Measurements from ENCODE around the gene PHF2. TPM values are rescaled to one million over a fixed set of nuclear protein-coding genes. Genes with fewer than 3 reads are reported as not detected.

The PHF2 gene
- total RNA-seq, 1 experiment from 2014 or later: 17.4 TPM

DNA sequence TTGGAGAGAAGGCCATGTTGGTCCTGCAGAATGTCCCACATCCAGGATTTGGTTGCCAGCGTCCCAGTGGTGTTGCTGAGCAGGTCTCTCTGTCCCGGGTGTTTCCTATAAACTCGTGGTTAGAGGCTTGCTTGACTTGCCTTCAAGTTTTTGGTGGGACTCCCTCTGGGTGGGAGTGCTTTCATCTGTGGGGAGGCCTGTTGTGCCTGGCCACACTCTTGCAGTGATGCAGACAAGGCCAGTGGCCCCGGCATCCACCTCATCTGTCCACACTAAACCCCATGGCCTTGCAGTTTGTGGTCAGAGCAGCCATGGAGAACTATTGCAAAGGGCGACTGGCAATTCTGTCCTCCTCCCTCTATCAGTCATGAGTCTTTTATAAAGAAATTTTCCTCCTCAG lies 71.8 kb downstream of the PHF2 start:
- no peak overlapping the region for H3K14ac ChIP-seq (ENCODE audit: insufficient read depth, low read length)

More for the DNA sequence above, 71.8 kb downstream of the PHF2 start:
- Mint-ChIP-seq H3K36me3 (ENCODE audit: insufficient read depth in 1 of 3, low read depth in 3 of 3) (peaks cover 0 to 31% (median 10%) of the 10 kb centered on the region in 3 experiments; a peak in 4 of 7 replicates), H3K27me3 (ENCODE audit: low read depth) (no peaks in the 10 kb centered on the region), H3K4me3 (no peak overlapping the region), H3K9me3 (no peaks in the 10 kb centered on the region; a peak in 1 of 5 replicates), H3K4me1 (peaks cover 0 to 6% of the 10 kb centered on the region in 2 experiments; a peak in 2 of 4 replicates), H3K27ac (peak overlapping the region in 1 of 3 experiments; percentile 44; a peak in 2 of 7 replicates)
- no peak overlapping the region for H4K91ac ChIP-seq (ENCODE audit: insufficient read length, low read depth, low read length)
- H3K18ac ChIP-seq (ENCODE audit: insufficient read length, low read depth, low read length): no peak overlapping the region
- H4K5ac ChIP-seq (ENCODE audit: insufficient read length, low read depth, low read length): no peak overlapping the region
- DNase-seq: no peak
- no peak overlapping the region for H3K4me2 ChIP-seq (ENCODE audit: insufficient read depth, insufficient read length, low read length)
- H3T11ph ChIP-seq (ENCODE audit: low read length): no peak overlapping the region
- no peak overlapping the region for H4K8ac ChIP-seq (replicated peaks; ENCODE audit: insufficient read length, low read depth, low read length)
- H3K27me3 ChIP-seq (ENCODE audit: insufficient read depth, low read length): no peaks in the 10 kb centered on the region
- H3K4ac ChIP-seq (ENCODE audit: low read depth, low read length): no peak overlapping the region
- H2BK5ac ChIP-seq (ENCODE audit: insufficient read length, low read length): no peak overlapping the region
- H2BK12ac ChIP-seq (ENCODE audit: insufficient read length, low read depth, low read length): no peak overlapping the region
- H3K23me2 ChIP-seq (ENCODE audit: insufficient read length, low read depth, low read length, poor library complexity, severe bottlenecking): no peaks in the 10 kb centered on the region
- WGBS (ENCODE audit: extremely low coverage, insufficient read length, low lambda C conversion rate): no CpG with 5 or more reads among the region's 5 CpGs
- H2AFZ ChIP-seq (ENCODE audit: low read length): no peak overlapping the region
- no peak overlapping the region for H3K27ac ChIP-seq (ENCODE audit: insufficient read length, low read depth, low read length)
- TF ChIP-seq, protein P1, sequence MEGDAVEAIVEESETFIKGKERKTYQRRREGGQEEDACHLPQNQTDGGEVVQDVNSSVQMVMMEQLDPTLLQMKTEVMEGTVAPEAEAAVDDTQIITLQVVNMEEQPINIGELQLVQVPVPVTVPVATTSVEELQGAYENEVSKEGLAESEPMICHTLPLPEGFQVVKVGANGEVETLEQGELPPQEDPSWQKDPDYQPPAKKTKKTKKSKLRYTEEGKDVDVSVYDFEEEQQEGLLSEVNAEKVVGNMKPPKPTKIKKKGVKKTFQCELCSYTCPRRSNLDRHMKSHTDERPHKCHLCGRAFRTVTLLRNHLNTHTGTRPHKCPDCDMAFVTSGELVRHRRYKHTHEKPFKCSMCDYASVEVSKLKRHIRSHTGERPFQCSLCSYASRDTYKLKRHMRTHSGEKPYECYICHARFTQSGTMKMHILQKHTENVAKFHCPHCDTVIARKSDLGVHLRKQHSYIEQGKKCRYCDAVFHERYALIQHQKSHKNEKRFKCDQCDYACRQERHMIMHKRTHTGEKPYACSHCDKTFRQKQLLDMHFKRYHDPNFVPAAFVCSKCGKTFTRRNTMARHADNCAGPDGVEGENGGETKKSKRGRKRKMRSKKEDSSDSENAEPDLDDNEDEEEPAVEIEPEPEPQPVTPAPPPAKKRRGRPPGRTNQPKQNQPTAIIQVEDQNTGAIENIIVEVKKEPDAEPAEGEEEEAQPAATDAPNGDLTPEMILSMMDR (conservative IDR thresholded peaks at IDR 0.05): no peak
- no peak overlapping the region for H2BK120ac ChIP-seq (ENCODE audit: low read depth, low read length, poor library complexity, severe bottlenecking)
- H3K9ac ChIP-seq (ENCODE audit: extremely low read depth, insufficient read length, low read length): no peak overlapping the region
- H3K23ac ChIP-seq (ENCODE audit: insufficient read length, low read depth, low read length): no peak overlapping the region
- H3K4me1 ChIP-seq (ENCODE audit: insufficient read depth, low read length): no peaks in the 10 kb centered on the region
- H3K9me3 ChIP-seq (ENCODE audit: control insufficient read depth, low read depth, low read length): no peaks in the 10 kb centered on the region
- no peaks in the 10 kb centered on the region for H3K79me1 ChIP-seq (ENCODE audit: insufficient read depth, low read depth, low read length, poor library complexity, severe bottlenecking)
- H2AK5ac ChIP-seq (ENCODE audit: insufficient read length, low read length): no peak overlapping the region
- H4K20me1 ChIP-seq (ENCODE audit: control insufficient read depth, insufficient read depth, insufficient read length): no peaks in the 10 kb centered on the region
- no peaks in the 10 kb centered on the region for H3K79me2 ChIP-seq (ENCODE audit: insufficient read depth, low read length)
- H3K56ac ChIP-seq (ENCODE audit: insufficient read length, low read depth, low read length): no peak overlapping the region
- no peak overlapping the region for H2BK15ac ChIP-seq (ENCODE audit: low read depth, low read length)
- H2BK20ac ChIP-seq (ENCODE audit: low read depth, low read length, poor library complexity, severe bottlenecking): no peak overlapping the region

Data from H9 (cell line).